Measurements from ENCODE around the gene FERMT3. TPM values are rescaled to one million over a fixed set of nuclear protein-coding genes. Genes with fewer than 3 reads are reported as not detected.

The FERMT3 gene
- total RNA-seq, 1 donor from 2014 or later = 1.4 TPM

DNA sequence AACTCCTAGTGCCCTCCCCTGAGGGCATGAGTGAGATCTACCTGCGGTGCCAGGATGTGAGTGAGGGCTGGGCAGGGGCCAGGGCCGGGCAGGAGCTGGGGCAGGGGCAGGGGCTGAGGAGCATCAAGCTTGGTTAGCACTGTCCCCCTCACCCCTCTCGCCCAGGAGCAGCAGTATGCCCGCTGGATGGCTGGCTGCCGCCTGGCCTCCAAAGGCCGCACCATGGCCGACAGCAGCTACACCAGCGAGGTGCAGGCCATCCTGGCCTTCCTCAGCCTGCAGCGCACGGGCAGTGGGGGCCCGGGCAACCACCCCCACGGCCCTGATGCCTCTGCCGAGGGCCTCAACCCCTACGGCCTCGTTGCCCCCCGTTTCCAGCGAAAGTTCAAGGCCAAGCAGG, 13.8 kb downstream of the FERMT3 start:
- no peak for DNase-seq (ENCODE audit: extremely low spot score, unreplicated experiment)
- Mint-ChIP-seq H3K9me3 (ENCODE audit: unreplicated experiment) (no peaks in the 10 kb centered on the region), H3K27ac (ENCODE audit: unreplicated experiment) (no peak overlapping the region), H3K36me3 (ENCODE audit: unreplicated experiment) (no peaks in the 10 kb centered on the region), H3K4me1 (ENCODE audit: unreplicated experiment) (peaks cover 6% of the 10 kb centered on the region), H3K27me3 (ENCODE audit: unreplicated experiment) (no peaks in the 10 kb centered on the region), H3K4me3 (ENCODE audit: unreplicated experiment) (no peak overlapping the region)
- TF ChIP-seq, protein P1, sequence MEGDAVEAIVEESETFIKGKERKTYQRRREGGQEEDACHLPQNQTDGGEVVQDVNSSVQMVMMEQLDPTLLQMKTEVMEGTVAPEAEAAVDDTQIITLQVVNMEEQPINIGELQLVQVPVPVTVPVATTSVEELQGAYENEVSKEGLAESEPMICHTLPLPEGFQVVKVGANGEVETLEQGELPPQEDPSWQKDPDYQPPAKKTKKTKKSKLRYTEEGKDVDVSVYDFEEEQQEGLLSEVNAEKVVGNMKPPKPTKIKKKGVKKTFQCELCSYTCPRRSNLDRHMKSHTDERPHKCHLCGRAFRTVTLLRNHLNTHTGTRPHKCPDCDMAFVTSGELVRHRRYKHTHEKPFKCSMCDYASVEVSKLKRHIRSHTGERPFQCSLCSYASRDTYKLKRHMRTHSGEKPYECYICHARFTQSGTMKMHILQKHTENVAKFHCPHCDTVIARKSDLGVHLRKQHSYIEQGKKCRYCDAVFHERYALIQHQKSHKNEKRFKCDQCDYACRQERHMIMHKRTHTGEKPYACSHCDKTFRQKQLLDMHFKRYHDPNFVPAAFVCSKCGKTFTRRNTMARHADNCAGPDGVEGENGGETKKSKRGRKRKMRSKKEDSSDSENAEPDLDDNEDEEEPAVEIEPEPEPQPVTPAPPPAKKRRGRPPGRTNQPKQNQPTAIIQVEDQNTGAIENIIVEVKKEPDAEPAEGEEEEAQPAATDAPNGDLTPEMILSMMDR (IDR thresholded peaks at IDR 0.05) = no peak

DNA sequence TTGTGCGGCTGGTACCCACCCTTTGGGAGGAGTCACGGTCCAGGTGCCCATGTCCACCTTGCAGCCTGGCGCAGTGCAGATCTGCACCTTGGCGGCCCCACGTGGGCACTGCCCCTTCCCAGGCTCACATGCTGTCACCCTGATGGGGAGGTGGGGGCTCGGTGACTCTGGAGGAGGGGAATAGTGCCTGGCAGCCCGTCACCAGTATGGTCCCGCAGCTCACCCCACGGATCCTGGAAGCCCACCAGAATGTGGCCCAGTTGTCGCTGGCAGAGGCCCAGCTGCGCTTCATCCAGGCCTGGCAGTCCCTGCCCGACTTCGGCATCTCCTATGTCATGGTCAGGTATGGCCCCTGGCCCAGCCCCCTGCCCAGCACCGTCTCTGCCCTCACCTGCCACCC, 14.3 kb downstream of the FERMT3 start:
- Mint-ChIP-seq H3K4me3 (ENCODE audit: unreplicated experiment) (no peak overlapping the region), H3K27ac (ENCODE audit: unreplicated experiment) (no peak overlapping the region), H3K4me1 (ENCODE audit: unreplicated experiment) (peaks cover 8% of the 10 kb centered on the region), H3K27me3 (ENCODE audit: unreplicated experiment) (no peaks in the 10 kb centered on the region), H3K36me3 (ENCODE audit: unreplicated experiment) (no peaks in the 10 kb centered on the region), H3K9me3 (ENCODE audit: unreplicated experiment) (no peaks in the 10 kb centered on the region)
- TF ChIP-seq, protein P1 (IDR thresholded peaks at IDR 0.05) = no peak
- no peak for DNase-seq (ENCODE audit: extremely low spot score, unreplicated experiment)

DNA sequence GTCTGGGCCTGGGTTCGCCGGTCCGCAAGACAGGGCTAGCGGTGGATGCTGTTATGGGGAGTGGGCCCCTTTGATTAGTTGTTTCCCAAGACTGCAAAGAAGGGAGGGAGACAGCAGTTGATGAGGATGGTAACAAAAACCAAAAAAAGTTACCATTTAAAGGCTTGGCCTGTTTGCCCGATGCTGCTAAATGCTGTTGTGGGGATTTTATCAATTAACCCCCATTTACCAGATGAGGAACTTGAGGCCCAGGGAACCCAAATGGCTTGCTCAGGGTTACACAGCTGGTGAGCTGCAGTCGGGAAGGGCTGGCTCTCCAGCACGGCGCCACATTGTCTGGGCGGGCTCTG, 16.1 kb downstream of the FERMT3 start:
- Mint-ChIP-seq H3K4me1 (ENCODE audit: unreplicated experiment) (peaks cover 17% of the 10 kb centered on the region), H3K27me3 (ENCODE audit: unreplicated experiment) (no peaks in the 10 kb centered on the region), H3K36me3 (ENCODE audit: unreplicated experiment) (no peaks in the 10 kb centered on the region), H3K9me3 (ENCODE audit: unreplicated experiment) (no peaks in the 10 kb centered on the region), H3K27ac (ENCODE audit: unreplicated experiment) (no peak overlapping the region), H3K4me3 (ENCODE audit: unreplicated experiment) (no peak overlapping the region)
- no peak for DNase-seq (ENCODE audit: extremely low spot score, unreplicated experiment)
- TF ChIP-seq, protein P1 (IDR thresholded peaks at IDR 0.05) = no peak

DNA sequence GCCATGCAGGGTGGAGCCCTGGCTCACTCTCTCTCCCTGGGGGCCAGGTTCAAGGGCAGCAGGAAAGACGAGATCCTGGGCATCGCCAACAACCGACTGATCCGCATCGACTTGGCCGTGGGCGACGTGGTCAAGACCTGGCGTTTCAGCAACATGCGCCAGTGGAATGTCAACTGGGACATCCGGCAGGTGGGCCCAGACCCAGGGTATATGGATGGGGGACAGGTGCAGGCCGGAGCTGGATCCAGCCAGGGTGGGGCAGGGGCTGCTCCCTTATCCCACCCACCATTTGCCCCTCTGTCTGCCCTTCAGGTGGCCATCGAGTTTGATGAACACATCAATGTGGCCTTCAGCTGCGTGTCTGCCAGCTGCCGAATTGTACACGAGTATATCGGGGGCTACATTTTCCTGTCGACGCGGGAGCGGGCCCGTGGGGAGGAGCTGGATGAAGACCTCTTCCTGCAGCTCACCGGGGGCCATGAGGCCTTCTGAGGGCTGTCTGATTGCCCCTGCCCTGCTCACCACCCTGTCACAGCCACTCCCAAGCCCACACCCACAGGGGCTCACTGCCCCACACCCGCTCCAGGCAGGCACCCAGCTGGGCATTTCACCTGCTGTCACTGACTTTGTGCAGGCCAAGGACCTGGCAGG, 16.6 kb downstream of the FERMT3 start:
- H3K4me3 Mint-ChIP-seq (ENCODE audit: unreplicated experiment) = no peak overlapping the region
- H3K36me3 Mint-ChIP-seq (ENCODE audit: unreplicated experiment) = no peaks in the 10 kb centered on the region
- H3K27me3 Mint-ChIP-seq (ENCODE audit: unreplicated experiment) = no peaks in the 10 kb centered on the region
- DNase-seq (ENCODE audit: extremely low spot score, unreplicated experiment) = no peak
- H3K9me3 Mint-ChIP-seq (ENCODE audit: unreplicated experiment) = no peaks in the 10 kb centered on the region
- peaks cover 18% of the 10 kb centered on the region for H3K4me1 Mint-ChIP-seq (ENCODE audit: unreplicated experiment)
- TF ChIP-seq, protein P1 (IDR thresholded peaks at IDR 0.05) = no peak
- H3K27ac Mint-ChIP-seq (ENCODE audit: unreplicated experiment) = no peak overlapping the region

DNA sequence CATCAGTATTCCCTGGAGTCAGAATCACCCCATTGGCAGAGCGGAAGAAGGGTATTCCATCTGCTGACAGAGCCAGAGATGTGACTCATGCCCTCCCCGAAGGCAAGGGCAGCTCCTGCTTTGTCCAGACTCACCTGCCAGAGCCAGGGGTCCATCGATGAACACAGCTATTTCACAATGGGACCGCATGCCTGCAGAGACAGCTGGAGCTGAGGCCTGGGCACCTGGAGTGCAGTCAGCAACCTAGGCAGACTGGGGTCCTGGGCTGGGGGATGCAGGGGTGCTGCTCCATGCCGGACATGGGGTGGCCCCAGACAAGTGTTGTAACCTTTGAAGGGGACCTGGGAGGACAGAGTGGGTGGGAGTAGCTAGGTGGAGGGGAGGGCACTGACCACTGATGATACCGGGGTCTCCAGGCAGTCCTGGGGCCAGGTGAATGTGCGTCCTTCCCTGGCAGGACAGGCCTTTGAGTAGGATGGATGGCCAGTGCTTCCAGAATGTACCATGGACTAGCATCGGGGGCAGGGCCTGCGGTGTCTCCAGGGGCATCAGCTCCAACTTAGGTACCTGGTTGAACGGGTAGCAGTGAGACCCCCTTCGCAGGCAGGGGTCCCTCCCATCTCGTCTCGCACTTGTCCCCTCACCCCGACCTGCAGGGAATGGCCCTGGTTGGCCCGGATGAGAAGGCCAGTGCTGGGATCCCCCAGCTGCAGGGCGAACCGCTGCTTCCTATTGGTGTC, 17.8 kb downstream of the FERMT3 start:
- Mint-ChIP-seq H3K4me3 (ENCODE audit: unreplicated experiment) (peak overlapping the region; percentile 81), H3K4me1 (ENCODE audit: unreplicated experiment) (peaks cover 23% of the 10 kb centered on the region), H3K27ac (ENCODE audit: unreplicated experiment) (no peak overlapping the region), H3K9me3 (ENCODE audit: unreplicated experiment) (no peaks in the 10 kb centered on the region), H3K36me3 (ENCODE audit: unreplicated experiment) (no peaks in the 10 kb centered on the region), H3K27me3 (ENCODE audit: unreplicated experiment) (no peaks in the 10 kb centered on the region)
- TF ChIP-seq, protein P1 (IDR thresholded peaks at IDR 0.05) = no peak
- no peak for DNase-seq (ENCODE audit: extremely low spot score, unreplicated experiment)

All from osteocyte (in vitro differentiated cells).